Erythroblast (primary cell): ENCODE measurements around the gene SLC22A31.

Source experiments
- GATA1 ChIP-seq: IDR thresholded peaks from 2 replicates; pipeline ENCODE4 v1.6.1; 2011; ENCODE audit warnings: low read depth, mild to moderate bottlenecking, control low read depth, low read length, moderate library complexity
- POLR2A ChIP-seq: IDR thresholded peaks from 2 replicates; pipeline ENCODE4 v1.6.1; 2011; ENCODE audit warnings: mild to moderate bottlenecking, low read length

GRCh38 chr16:89164847-89165680, 35.3 kb downstream of the SLC22A31 start:
- TF ChIP-seq POLR2A = no peak
- TF ChIP-seq GATA1 = no peak
